Measurements from ENCODE around the gene CD37.
"Not testable (repeated sequence)": the region's sequence is repeated elsewhere in the genome, so short reads cannot be mapped to it uniquely, and the experiment has no call there.

The CD37 gene, protein sequence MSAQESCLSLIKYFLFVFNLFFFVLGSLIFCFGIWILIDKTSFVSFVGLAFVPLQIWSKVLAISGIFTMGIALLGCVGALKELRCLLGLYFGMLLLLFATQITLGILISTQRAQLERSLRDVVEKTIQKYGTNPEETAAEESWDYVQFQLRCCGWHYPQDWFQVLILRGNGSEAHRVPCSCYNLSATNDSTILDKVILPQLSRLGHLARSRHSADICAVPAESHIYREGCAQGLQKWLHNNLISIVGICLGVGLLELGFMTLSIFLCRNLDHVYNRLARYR

DNA sequence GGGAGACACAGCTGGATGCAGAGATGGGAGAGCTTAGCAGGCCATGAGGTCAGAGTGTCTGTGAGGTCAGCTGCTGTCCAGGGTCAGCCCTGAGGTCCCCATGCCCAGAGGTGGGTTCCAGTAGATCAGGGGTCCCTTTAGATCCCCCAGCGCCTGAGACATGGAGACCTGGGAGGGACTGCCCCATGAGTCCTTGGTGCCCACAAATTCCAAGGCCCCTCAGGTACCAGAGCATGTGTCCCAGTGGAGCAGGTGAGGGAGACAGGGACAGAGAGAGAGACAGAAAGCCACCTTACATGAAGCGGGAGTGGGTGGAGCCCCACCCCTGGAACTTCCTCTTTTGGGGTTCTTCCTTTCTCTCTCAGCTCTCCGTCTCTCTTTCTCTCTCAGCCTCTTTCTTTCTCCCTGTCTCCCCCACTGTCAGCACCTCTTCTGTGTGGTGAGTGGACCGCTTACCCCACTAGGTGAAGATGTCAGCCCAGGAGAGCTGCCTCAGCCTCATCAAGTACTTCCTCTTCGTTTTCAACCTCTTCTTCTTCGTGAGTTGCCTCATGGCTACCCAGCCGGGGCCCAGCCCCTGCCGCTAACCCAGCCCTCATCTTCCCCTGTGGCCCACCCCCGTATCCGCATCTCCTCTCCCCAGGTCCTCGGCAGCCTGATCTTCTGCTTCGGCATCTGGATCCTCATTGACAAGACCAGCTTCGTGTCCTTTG lies at the start of gene CD37:
CD37 (plus strand) TSS at position 336 of the 713 bp plus-strand sequence; CDS start at position 471, 135 bp downstream.
- no peak for DNase-seq (ENCODE audit: low read depth)

DNA sequence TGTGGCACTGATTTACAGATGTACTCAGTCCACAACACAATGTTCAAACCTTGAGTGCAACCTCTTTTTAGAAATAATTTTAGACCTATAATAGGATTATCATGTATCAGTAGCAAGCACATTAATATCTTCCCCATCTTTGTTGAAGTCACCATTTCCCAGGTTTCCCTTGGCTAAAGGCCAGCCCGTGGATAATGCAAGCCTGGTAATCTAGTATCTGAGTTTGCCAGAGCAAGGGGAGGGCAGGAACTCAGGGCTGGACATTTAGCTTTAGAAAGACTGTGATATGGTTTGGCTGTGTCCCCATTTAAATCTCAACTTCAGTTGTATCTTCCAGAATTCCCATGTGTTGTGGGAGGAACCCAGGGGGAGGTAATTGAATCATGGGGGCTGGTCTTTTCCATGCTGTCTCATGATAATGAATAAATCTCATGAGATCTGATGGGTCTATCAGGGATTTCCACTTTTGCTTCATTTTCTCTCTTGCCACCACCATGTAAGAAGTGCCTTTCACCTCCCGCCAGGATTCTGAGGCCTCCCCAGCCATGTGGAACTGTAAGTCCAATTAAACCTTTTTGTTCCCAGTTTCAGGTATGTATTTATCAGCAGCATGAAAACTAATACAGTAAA lies 48.0 kb upstream of the CD37 start:
- no peak for DNase-seq (ENCODE audit: low read depth)

DNA sequence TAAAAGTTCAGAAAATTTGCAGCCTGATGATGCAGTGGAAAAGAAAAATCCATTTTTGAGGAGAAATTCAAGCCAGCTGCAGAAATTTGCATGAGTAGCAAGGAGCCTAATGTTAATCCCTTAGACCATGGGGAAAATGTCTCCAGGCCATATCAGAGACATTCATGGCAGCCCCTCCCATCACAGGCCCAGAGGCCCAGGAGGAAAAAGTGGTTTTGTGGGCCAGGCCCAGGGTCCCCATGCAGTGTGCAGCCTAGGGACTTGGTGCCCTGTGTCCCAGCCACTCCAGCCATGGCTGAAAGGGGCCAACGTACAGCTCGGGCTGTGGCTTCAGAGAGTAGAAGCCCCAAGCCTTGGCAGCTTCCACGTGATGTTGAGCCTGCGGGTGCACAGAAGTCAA lies 47.0 kb upstream of the CD37 start:
- not testable (repeated sequence) for DNase-seq (ENCODE audit: low read depth)

DNA sequence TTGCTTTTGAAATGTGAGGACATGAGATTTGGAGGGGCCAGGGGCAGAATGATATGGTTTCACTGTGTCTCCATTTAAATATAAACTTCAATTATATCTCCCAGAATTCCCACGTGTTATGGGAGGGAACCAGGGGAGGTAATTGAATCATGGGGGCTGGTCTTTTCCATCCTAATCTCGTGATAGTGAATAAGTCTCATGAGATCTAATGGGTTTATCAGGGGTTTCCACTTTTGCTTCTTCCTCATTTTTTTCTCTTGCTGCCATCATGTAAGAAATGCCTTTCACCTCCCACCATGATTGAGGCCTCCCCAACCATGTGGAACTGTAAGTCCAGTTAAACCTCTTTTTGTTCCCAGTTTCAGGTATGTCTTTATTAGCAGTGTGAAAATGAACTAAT lies 45.9 kb upstream of the CD37 start:
- DNase-seq (ENCODE audit: low read depth): not testable (repeated sequence)

DNA sequence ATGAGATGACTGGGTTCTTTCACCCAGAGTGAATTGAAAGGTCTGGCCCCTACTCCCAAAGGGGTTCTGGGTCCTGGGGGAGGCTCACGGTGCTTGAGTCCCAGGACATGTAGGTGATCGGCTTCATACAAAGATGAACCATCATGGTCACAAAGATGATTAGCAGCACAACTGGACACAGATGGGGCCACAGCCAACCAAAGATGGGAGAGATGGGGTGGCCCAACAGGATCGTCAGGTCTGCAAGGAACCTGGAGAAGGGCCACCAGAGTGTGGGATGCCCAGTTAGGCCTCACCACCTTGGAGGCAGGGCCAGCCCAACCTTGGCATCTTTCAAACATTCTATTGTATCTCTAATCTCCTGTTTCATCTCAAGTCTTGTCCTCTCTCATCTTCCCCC lies 44.7 kb upstream of the CD37 start:
- DNase-seq (ENCODE audit: low read depth): no peak

DNA sequence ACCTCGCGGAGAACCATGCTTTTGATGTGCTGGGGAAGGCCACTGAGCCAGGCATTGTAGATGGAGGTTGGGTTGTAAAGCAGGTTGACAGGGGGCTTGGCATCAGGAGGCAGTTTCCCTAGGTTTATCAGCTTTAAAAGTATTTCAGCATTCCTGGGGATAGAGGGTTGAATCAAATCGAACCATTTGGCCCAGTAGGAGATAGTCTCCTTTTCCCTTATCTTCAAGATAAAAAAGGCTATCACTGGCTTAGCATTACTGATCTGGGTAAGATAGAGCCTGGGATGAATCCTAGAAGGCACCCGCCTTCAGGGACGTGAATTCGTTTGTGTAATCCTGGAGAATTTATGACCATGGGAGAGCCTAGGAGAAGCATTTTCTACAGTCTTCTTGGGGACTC lies 40.8 kb upstream of the CD37 start:
- no peak for DNase-seq (ENCODE audit: low read depth)

DNA sequence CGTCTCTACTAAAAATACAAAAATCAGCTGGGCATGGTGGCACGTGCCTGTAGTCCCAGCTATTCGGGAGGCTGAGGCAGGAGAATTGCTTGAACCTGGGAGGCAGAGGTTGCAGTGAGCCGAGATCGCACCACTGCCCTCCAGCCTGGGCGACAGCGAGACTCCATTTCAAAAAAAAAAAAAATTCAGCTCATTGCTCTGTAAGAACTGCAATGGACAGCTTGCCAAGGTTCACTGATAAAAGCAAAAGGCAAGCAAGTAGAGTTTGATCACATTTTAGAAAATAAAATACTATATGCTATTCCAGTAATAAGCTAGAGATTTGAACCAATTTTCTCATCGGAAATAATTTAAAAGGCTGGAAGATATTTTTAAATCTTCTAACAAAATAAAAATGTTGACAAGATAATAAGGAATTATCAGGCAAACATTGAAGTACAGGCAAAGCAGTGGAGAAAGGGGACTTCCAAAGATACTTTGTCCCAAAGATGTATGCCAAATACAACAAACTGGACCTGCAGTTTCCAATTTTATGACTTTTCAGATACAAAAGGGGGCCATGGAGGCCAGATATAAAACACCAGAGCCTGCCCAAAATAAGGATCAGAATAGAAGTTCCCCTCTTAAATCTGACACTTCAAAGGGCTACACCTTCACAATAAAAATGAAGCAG lies 39.9 kb upstream of the CD37 start:
- no peak for DNase-seq (ENCODE audit: low read depth)

DNA sequence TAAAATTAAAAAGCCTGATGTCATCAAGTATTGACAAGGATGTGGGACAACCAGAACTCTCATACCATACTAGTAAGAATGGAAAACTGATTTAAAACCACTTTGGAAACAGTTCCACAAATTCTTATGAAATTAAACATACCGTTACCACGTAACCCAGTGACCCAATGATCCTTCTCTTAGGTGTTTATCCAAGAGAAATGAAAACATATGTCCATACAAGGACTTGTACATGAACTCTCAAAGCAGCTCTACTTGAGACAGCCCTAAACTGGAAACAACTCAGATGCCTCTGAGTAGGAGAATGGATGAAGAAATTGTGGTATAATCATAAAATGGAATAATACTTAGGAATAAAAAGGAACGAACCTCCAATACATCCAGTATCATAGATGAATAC lies 37.8 kb upstream of the CD37 start:
- DNase-seq (ENCODE audit: low read depth): no peak

DNA sequence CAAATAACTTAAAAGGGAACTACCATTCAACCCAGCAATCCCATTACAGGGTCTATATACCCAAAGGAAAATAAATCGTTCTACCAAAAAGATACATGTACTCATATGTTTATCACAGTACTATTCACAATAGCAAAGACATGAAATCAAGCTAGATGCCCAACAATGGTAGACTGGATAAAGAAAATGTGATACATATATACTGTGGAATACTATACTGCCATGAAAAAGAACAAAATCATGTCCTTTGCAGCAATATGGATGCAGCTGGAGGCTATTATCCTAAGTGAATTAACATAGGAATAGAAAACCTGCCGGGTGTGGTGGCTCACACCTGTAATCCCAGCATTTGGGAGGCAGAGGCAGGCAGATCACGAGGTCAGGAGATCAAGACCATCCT lies 36.6 kb upstream of the CD37 start:
- not testable (repeated sequence) for DNase-seq (ENCODE audit: low read depth)

DNA sequence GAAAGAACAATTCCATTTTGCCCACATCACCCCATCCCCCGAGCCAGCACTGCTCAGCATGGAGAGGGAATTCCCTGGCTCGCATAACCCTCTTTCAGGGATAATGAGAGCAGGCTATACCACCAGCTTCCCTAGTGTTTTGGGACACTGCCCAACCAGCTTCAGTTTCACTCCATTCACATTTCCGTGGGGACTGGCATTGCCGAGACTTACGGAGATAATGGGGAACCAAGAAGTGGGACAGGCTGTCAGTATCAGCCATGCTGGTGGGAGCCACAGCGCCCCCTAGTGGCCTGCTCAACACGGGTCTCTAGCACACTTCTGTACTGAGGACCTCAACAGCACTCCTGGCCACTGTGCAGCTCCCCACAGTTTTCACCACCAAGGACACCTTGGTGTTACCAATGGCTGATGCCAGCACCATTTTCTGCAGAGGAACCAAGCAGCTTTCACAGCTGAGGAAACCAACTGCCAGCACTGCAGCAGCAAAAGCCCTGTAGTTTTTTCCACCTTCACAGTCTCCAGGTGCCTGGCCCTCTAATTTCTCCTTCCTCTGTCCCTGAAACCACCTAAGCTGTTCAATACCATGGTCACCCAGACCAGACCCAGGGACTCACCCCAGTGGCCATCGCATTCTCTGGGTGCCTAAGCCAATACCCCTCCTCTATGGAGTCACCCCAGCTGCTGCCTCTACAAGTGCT lies 33.9 kb upstream of the CD37 start:
- no peak for DNase-seq (ENCODE audit: low read depth)

DNA sequence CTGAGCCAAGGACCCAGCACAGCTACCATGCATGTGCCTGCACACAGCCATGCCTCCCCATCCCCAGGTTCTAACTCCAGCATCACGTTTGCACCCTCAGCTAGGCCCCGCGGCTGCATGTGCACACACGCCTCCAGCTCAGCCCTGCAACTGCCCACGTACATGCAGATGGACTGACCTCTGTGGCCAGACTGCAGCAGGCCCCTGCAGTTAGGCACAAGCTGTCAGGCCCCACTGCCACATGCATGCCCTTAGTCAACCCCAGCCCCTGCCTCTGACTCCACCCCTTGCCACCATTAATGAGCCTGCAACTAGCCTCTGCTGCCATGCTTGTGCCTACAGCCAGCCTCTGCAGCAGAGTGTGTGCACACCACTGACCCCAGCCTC lies 33.3 kb upstream of the CD37 start:
- no peak for DNase-seq (ENCODE audit: low read depth)

DNA sequence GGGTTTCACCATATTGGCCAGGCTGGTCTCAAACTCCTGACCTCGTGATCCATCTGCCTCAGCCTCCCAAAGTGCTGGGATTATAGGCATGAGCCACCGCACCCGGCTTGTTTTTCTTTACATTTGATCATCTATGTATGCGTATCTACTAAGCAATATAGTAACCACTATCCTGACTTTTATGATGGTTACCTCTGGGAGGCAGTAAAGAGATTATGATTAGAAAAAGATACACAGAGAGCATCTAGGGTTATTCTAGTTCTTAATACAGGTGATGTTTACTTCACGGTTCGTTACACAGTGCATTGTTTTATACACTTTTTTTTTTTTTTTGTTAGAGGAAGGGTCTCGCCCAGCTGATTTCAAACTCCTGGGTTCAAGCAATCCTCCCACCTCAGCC lies 28.5 kb upstream of the CD37 start:
- DNase-seq (ENCODE audit: low read depth): not testable (repeated sequence)

DNA sequence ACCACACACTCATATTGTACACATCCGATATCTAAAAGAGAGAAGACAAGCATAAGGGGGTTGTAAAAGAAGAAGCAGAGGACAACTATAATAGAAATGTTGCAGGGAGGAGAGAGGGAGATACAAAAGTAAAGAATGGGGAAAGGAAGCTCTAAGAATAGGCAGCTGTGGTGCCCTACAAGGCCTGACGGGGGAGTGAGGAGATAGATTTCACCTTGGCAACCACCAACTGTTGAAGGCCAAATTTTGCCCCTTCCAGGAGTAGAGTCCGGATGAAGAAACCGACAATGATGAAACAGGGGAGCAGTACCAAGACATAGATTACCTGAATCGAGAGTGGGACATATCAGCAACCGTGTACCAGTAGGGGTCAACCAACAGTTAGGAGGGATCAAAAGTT lies 26.1 kb upstream of the CD37 start:
- DNase-seq (ENCODE audit: low read depth): no peak

DNA sequence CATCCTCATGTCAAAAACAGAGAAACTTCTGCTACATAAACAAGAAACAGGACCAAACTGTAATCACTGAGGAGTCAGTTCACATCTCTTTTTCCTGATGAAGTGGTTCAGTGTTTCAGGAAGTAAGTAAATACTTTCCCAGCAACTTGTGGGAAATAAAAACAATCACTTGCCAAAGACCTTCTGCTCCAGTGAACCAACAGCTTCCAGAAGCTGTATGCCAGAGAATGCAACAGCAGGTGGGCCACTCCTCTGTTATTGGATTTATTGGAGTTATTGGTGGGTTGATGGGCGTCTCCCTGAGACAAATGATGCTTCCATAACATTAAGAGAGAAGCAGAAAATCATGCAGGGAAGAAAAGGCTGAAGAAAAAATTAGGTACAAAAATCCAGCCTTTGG lies 20.1 kb upstream of the CD37 start:
- no peak for DNase-seq (ENCODE audit: low read depth)

DNA sequence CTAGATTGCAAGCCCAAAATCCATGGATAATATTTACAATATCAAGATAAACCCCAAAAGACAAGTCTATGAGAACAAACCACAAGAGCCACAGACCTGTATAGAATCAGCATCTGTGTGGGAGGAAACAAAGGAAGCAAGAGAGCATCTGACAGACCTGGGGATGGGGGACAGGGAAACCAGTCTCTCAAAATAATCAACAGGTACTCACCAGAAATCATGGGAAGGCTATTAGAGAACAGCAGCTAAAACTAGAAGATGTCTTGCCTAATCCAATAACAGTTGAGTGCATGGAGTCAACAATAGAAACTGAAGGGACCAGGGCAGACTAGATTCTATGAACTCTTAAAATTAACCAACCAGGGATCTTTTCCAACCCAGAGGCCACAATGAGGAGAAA lies 18.9 kb upstream of the CD37 start:
- no peak for DNase-seq (ENCODE audit: low read depth)

DNA sequence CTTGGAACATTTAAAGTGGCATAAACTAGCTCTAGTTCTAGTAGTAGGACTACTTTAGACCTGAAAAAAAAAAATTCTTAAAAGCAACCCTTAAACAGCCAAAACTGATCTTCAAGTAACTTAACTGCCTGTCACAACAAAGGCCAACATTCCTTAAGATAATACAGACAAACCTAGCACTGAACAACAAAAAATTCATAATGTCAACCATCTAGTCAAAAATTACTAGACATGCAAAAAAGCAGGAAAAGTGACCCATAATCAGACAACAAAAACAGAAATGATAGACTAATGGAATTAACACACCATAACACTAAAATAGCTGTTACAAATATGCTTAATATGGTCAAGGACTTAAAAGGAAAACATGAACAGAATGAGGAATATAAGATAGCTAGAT lies 16.9 kb upstream of the CD37 start:
- no peak for DNase-seq (ENCODE audit: low read depth)

DNA sequence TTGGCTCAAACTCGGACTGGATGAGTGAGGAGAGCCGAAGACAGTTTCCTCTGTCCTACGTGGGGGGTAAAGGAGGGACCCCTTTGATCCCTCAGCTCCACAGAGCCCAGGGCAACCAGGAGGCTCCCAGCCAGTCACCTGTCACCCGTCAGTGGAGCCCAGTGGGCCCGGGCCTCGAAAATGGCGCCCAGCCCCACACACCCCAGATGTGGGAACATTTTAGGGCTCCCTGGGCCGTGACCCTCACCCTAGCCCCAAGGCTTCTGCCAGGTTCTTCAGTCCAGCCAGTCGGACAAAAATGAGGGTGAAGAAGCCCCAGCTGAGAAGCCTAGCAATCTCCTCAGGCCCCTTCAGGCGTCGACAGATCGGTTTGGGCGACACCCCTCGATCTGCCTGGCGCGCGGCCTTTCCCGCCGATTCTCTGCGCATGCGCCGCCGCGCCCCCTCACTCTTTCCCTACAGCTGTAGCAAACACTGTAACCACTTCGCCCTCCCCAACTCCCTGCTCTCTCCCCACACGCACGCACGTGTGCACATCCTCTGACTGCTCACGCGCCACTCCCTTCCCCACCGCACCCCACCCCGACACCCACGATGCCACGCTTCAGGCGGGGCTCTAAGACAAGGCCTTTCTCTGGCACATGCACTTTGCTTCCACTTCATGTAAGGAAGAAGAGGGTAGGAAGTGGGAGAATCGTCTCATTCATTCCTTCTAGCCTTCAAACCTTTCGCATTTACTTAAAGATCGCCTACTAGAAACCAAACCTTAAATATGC lies 10.2 kb upstream of the CD37 start, which contains the start of gene SLC6A16:
SLC6A16 (minus strand) TSS at position 391 of the 776 bp plus-strand sequence. CDS start 13,844 bp downstream, outside the sequence.
- no peak for DNase-seq (ENCODE audit: low read depth)

DNA sequence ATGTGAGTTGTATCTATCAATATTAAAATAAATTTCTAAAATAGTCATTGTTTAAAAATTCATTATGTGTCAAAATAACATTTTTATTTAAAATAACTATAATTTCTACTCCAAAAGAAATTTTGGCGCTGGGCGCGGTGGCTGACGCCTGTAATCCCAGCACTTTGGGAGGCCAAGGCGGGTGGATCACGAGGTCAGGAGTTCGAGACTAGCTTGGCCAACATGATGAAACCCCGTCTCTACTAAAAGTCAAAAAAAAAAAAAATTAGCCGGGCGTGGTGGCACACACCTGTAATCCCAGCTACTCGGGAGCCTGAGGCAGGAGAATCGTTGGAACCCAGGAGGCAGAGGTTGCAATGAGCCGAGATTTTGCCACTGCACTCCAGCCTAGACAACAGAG lies 9.4 kb upstream of the CD37 start:
- DNase-seq (ENCODE audit: low read depth): not testable (repeated sequence)

DNA sequence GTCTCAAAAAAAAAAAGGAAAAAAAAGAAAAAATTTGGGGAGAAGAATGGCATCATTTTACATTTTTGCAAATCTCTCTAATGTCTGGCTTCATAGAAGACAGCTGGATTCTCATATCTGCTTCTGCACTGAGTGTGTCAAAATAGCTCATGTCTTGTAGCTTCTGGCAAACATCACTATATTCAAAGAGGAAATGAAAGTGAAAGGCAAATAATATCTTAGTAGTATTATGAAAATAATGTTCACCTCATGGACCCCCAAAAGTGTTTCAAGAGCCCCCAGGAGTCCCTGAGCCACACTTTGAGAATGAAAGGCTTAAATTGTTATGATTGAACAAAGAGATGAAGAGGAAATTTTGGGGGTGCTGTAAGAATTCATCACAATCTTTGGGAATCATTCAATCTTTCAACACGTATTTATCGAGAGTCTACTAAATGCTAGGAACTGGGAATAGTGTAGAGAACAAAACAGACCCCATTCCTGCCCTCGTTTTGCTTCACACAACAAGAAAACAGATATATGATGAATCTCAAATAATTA lies 9.0 kb upstream of the CD37 start:
- DNase-seq (ENCODE audit: low read depth): no peak

DNA sequence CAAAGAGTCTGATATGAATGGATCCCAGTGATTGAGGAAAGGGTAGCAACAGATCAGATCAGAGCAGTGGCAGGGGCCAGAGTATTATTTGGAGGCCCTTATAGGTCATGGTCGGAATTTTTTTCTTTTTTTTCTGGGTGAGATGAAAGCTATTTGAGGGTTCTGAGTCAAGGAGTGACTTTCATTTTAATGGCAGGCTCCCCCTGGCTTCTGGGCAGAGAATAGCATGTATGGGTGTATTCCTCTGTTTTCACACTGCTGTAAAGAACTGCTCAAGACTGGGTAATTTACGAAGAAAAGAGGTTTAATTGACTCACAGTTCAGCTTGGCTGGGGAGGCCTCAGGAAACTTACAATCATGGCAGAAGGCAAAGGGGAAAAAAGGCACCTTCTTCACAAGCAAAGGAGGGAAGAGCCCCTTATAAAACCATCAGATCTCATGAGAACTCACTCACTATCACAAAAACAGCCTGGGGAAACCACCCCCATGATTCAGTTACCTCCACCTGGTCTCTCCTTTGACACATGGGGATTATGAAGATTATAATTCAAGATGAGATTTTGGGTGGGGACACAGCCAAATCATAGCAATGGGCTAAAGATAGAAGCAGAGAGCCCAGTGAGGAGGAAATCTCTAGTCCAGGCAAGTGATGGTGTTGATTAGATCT lies 7.2 kb upstream of the CD37 start:
- DNase-seq (ENCODE audit: low read depth): no peak
